Psoas muscle (tissue), 8 donors: ENCODE measurements around the gene ECT2L. TPM values are rescaled to one million over a fixed set of nuclear protein-coding genes. Genes with fewer than 3 reads are reported as not detected.

ENCODE experiments used
- ATAC-seq, 4 donors: fragments of 200-7000 bp; cut with Tn5 transposase; one replicate each; pipeline ENCODE4 v1.9.1; 2020; ENCODE audit warnings: moderate library complexity in 3 of 4, mild to moderate bottlenecking in 2 of 4
- DNase-seq, 2 donors: peaks; one replicate each; pipeline ENCODE4 v3.0.0-alpha.2; 2020
- H3K27ac ChIP-seq: fragments of 200-600 bp; one replicate; pipeline ENCODE4 v1.8.0; 2022
- H3K27me3 ChIP-seq, 3 donors: fragments of 200-600 bp in 1 of 3; one replicate each; pipeline versions ENCODE4 v1.6.1 to v1.8.0; 2013 to 2022; ENCODE audit warnings: low read length in 2 of 3, mild to moderate bottlenecking in 2 of 3, moderate library complexity in 1 of 3; ENCODE audit not compliant: insufficient read depth in 3 of 3
- H3K36me3 ChIP-seq, 2 donors: fragments of 200-600 bp in 1 of 2; one replicate each; pipeline versions ENCODE4 v1.6.1 to v1.8.0; 2013 to 2022; ENCODE audit warnings: low read depth in 1 of 2, mild to moderate bottlenecking in 1 of 2, moderate library complexity in 1 of 2; ENCODE audit not compliant: insufficient read depth in 1 of 2
- H3K4me1 ChIP-seq: fragments of 200-600 bp; one replicate; pipeline ENCODE4 v1.8.0; 2022
- H3K4me3 ChIP-seq: fragments of 200-600 bp; one replicate; pipeline ENCODE4 v1.8.0; 2022; ENCODE audit warnings: mild to moderate bottlenecking
- H3K9me3 ChIP-seq: fragments of 200-600 bp; one replicate; pipeline ENCODE4 v1.8.0; 2022
- WGBS, 3 donors: extraction: QIAGEN DNeasy Blood & Tissue Kit; methylation state at CpG; one replicate each; pipeline versions ENCODE4 v1.1.6 to v1.1.7; 2013; 5-methylcytosine and 5-hydroxymethylcytosine counted together
- intact Hi-C, 2 donors: fragments of 100-400 bp; cut with DNase I; formaldehyde crosslinking; loops; one replicate each; pipeline versions ENCODE4 v1.11.0 to v1.14.2; 2022
- long read RNA-seq, 2 donors: library from polyadenylated mRNA; unstranded; transcript quantifications; one replicate each; pipeline ENCODE4 v2.0.0, GENCODE V29; 2021
- polyA plus RNA-seq, 3 donors: library from polyadenylated mRNA; stranded (reverse); fragments of 200-250 nt; gene quantifications; one replicate each; pipeline ENCODE4 v1.2.3, GENCODE V29; 2013
- total RNA-seq, 4 donors: library from RNA; stranded (reverse); fragmentation: NEBNext Ultra II Directional in 2 of 4; extraction: Animal tissue kit (Norgen Biotek cat#: 25700) in 2 of 4; gene quantifications; one replicate each; pipeline versions ENCODE4 v1.2.1 to v1.2.4, GENCODE V29; 2021 to 2023
- TF ChIP-seq, protein P1 (sequence below): fragments of 200-600 bp; IDR thresholded peaks from one replicate; pipeline ENCODE4 v1.8.0; 2022; ENCODE audit warnings: antibody characterized with exemption
- donor health status: healthy with polysubstance abuse.
- donor health status: DM: no; HTN: no; CAD: no; lungs with moderate emphysema.
- donor health status: Bipolar disorder and iron deficiency.
- donor health status: healthy.
- donor health status: DM: yes; HTN: yes; CAD: no.
- donor health status: DM: no; HTN: no; CAD: no.
- donor health status: DM: no; HTN: no; CAD: no.
- donor health status: DM: yes; HTN: yes; CAD: no.

ECT2L gene, protein sequence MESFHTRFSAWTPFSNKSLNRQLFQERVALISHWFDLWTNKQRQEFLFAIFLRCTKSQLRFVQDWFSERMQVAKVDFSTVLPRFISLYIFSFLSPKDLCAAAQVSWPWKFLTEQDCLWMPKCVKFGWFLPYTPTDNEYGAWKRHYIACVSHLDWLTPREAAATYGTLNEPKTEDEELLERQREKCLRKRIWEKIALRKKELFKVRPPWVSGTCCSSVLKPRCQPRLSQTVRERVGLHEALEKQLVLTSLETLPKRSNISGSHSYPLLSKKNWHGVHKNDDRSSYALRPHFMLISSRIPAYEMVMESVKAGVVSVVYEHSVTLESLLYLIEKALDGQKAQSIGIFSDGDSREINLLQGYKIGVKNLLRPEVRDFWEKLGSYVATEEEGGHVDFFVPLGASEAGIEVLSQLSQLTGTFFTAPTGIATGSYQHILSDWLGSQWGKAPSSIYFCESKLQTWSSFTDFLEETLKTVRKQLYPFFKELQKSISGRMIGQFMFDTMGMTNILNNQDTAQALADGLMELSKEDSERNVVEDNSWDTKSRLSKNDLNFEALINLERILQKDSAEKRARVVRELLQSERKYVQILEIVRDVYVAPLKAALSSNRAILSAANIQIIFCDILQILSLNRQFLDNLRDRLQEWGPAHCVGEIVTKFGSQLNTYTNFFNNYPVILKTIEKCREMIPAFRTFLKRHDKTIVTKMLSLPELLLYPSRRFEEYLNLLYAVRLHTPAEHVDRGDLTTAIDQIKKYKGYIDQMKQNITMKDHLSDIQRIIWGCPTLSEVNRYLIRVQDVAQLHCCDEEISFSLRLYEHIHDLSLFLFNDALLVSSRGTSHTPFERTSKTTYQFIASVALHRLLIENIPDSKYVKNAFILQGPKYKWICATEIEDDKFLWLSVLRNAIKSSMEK
- total RNA-seq = not detected
- under 1 TPM in 1 of 3 donors, not detected in 2; under 0.01 TPM for polyA plus RNA-seq
- long read RNA-seq, donor 1 = 0 reads
- long read RNA-seq, donor 2 = 0 reads

DNA sequence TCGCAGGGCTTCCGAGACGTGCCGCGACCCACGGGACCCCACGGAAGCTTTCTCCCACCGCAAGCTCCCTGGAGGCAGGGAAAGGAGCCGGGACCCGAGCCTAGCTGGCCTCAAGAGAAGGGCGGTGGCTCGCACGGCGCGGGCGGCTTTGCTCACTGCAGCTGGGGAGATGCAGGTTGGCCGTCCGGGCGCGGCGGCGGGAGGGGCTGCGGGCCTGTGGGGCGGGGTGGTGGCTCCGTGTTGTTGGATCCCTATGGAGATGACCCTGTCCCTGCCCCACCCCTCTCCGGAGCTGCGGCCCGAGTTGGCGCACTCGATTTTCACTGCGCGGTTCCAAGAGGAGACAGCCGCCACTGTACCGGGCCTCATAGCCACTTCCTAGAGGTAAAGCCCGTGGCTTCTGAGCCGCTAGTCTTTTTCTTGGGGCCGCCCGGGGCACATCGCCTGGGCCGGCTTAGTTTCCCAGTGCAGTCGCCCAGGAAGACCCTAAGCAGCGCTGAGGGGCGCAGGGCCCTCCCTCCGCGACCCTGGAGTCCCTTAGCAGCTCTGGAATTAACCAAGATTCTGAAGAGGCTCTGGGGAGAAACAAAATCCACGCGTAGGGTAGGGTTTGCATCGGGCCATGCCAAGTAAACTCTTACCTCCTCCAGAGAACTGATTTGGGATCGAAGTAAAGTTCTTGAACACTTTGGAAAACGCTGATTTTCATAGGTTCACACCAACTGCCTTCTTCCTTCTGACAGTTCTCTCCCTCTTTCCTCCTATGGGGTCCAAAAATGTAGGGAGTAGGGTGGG lies at the start of gene ECT2L:
Gene ECT2L, plus strand, starts transcription at position 279 of the 795 bp plus-strand sequence. CDS start 17,188 bp downstream, outside the sequence.
- H3K4me3 ChIP-seq = peak within 1 kb of the TSS; percentile 55
- no peaks in the 10 kb centered on the region for H3K9me3 ChIP-seq
- 10 to 16% (median 12%) methylated on average over 46 to 50 of the region's 50 CpGs for WGBS, 3 donors
- peak; percentile 80 to 86 for DNase-seq
- H3K36me3 ChIP-seq = peaks cover 0 to 28% of the 10 kb centered on the region in 2 donors
- H3K27ac ChIP-seq = peak within 1 kb of the TSS; percentile 21
- no peaks in the 10 kb centered on the region for H3K4me1 ChIP-seq
- peaks cover 0 to 3% (median 0%) of the 10 kb centered on the region in 3 donors for H3K27me3 ChIP-seq
- TF ChIP-seq, protein P1, sequence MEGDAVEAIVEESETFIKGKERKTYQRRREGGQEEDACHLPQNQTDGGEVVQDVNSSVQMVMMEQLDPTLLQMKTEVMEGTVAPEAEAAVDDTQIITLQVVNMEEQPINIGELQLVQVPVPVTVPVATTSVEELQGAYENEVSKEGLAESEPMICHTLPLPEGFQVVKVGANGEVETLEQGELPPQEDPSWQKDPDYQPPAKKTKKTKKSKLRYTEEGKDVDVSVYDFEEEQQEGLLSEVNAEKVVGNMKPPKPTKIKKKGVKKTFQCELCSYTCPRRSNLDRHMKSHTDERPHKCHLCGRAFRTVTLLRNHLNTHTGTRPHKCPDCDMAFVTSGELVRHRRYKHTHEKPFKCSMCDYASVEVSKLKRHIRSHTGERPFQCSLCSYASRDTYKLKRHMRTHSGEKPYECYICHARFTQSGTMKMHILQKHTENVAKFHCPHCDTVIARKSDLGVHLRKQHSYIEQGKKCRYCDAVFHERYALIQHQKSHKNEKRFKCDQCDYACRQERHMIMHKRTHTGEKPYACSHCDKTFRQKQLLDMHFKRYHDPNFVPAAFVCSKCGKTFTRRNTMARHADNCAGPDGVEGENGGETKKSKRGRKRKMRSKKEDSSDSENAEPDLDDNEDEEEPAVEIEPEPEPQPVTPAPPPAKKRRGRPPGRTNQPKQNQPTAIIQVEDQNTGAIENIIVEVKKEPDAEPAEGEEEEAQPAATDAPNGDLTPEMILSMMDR = no peak
- intact Hi-C loops = no loop called here
- peak; percentile 27 to 91 (median 77) for ATAC-seq

DNA sequence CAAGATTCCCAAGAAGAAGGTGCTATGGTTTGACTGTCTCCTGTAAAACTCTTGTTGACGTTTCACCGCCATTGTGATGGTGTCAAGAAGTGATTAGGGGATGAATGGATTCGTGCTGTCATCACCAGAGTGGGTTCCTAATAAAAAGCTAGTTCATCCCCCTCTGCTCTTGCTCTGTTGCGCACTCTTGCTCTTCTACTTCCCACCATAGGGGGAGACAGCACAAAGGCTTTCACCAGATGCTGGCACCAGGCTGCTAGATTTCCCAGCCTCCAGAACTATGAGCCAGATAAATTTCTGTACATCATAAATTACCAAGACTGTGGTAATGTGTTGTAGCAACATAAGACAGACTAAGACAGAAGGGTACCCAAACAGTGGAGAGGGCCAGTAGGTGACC lies 43.9 kb upstream of the ECT2L start:
- H3K4me3 ChIP-seq = no peak overlapping the region
- TF ChIP-seq, protein P1 = no peak
- no peaks in the 10 kb centered on the region for H3K4me1 ChIP-seq
- DNase-seq (no peak), ATAC-seq (no peak)
- 85 to 92% (median 89%) methylated on average over 4 of the region's 4 CpGs for WGBS, 3 donors
- H3K9me3 ChIP-seq = no peaks in the 10 kb centered on the region
- H3K27me3 ChIP-seq = no peaks in the 10 kb centered on the region
- H3K27ac ChIP-seq = no peak overlapping the region
- no peaks in the 10 kb centered on the region for H3K36me3 ChIP-seq
- intact Hi-C loops = no loop called here

DNA sequence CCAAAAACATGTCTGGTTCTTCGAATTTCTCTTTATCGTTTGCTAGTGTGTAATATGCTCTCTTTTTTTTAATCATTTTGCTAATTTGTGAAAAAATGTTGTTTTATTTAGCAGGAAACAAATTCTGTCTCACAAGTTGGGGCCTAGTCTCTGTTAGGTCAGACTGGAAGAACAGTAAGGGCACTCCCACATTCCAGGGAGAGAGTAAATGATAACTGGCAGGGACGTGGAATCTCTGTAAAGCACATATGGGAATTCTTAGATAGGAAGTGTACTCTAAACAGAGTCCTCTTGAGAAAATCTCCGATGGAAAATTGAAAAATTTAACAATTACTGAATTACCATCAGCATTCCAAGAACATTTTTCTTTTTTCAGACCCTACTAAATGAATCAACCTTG lies 38.8 kb upstream of the ECT2L start:
- ATAC-seq = no peak
- Histone ChIP-seq H3K27me3 (no peaks in the 10 kb centered on the region), H3K4me3 (no peak overlapping the region), H3K9me3 (no peaks in the 10 kb centered on the region), H3K4me1 (no peaks in the 10 kb centered on the region), H3K27ac (no peak overlapping the region), H3K36me3 (no peaks in the 10 kb centered on the region)
- WGBS, 3 donors = 74 to 76% (median 76%) methylated on average over 4 of the region's 4 CpGs
- intact Hi-C loops = no loop called here
- no peak for DNase-seq
- TF ChIP-seq, protein P1 = no peak

DNA sequence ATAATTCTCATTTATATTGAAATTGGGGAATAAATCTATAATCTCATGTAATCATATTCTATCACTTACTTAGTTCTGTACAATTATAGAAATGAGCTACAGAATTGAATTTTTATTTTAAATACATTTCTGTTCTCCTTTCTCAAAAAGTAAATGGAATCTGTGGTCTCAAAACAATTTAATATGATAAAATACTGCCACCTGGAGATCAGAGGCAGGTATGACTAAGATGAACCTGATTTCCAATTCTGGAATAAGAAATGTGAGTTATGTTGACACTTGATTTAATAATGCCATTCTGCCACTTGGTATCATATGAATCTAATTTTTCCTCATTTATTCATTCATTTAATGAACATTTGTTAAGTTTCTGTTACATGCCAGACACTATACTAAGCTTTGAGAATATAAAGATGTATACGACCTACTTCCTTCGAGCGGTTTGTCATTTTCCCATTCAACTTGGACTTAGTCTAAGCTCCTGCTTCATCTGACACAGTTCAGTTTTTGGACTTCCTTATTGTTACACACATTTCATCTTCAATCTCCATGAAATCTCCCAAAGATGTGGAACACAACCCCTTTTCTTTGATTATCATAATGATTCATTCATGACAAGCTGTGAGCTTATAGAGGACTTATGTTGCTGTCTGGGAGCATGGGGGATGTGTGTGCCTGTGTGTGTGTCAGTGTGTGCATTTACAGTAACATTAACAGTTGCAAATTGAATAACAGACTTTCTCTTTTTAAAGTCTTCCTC lies 29.8 kb upstream of the ECT2L start:
- H3K27me3 ChIP-seq = no peaks in the 10 kb centered on the region
- DNase-seq (no peak), ATAC-seq (peak in 1 of 4 donors; percentile 59)
- H3K36me3 ChIP-seq = no peaks in the 10 kb centered on the region
- 88 to 91% (median 90%) methylated on average over 3 of the region's 3 CpGs for WGBS, 3 donors
- no peak overlapping the region for H3K4me3 ChIP-seq
- no peaks in the 10 kb centered on the region for H3K9me3 ChIP-seq
- no peaks in the 10 kb centered on the region for H3K4me1 ChIP-seq
- intact Hi-C loops = loop anchor here (2.0 to 5.0 kb wide), 5 partner anchors 74 to 654 kb away; no protein-coding TSS in a partner anchor
- no peak overlapping the region for H3K27ac ChIP-seq
- TF ChIP-seq, protein P1 = peak; percentile 68
